Measurements from ENCODE around the gene SPARCL1.

Gene SPARCL1

GRCh38 chr4:87481377-87481776 is 47.8 kb downstream of the SPARCL1 start:
- no peaks in the 10 kb centered on the region for H3K27me3 ChIP-seq (ENCODE audit: low read length)
- no peak overlapping the region for H3K27ac ChIP-seq (ENCODE audit: low read depth, low read length)
- no peak overlapping the region for H2AFZ ChIP-seq (ENCODE audit: low read depth, low read length, severe bottlenecking)
- no peaks in the 10 kb centered on the region for H3K79me2 ChIP-seq (ENCODE audit: insufficient read depth, low read length)
- TF ChIP-seq EZH2phosphoT487 (conservative IDR thresholded peaks at IDR 0.05; ENCODE audit: low read length) (no peak), CTCF (IDR thresholded peaks at IDR 0.05; ENCODE audit: insufficient read depth, low read length, poor library complexity, severe bottlenecking) (no peak)
- no peaks in the 10 kb centered on the region for H4K20me1 ChIP-seq (ENCODE audit: low read depth, low read length)
- H3K36me3 ChIP-seq (ENCODE audit: low read length) = no peaks in the 10 kb centered on the region
- H3K4me2 ChIP-seq (ENCODE audit: low read depth, low read length, poor library complexity, severe bottlenecking) = no peak overlapping the region
- H3K4me3 ChIP-seq (ENCODE audit: insufficient read depth, low read length, poor library complexity, severe bottlenecking) = no peak overlapping the region
- no peaks in the 10 kb centered on the region for H3K9me2 ChIP-seq (replicated peaks; ENCODE audit: insufficient read depth, low read length)
- no peaks in the 10 kb centered on the region for H3K9me3 ChIP-seq (ENCODE audit: insufficient read depth, low read length)
- no peaks in the 10 kb centered on the region for H3F3A ChIP-seq (ENCODE audit: insufficient read depth)
- H3K9ac ChIP-seq (ENCODE audit: low read length) = no peak overlapping the region

- no peak overlapping the region for H3K27ac ChIP-seq (ENCODE audit: low read depth, low read length)
- no peaks in the 10 kb centered on the region for H3F3A ChIP-seq (ENCODE audit: insufficient read depth)
- H3K4me2 ChIP-seq (ENCODE audit: low read depth, low read length, poor library complexity, severe bottlenecking) = no peak overlapping the region
These were observed 50.4 kb downstream of the SPARCL1 start for GRCh38 chr4:87478732-87479250.

GRCh38 chr4:87476934-87477333 is 52.2 kb downstream of the SPARCL1 start:
- no peaks in the 10 kb centered on the region for H3K27me3 ChIP-seq (ENCODE audit: low read length)
- no peak overlapping the region for H2AFZ ChIP-seq (ENCODE audit: low read depth, low read length, severe bottlenecking)
- H3K27ac ChIP-seq (ENCODE audit: low read depth, low read length) = no peak overlapping the region
- no peak overlapping the region for H3K4me2 ChIP-seq (ENCODE audit: low read depth, low read length, poor library complexity, severe bottlenecking)
- H4K20me1 ChIP-seq (ENCODE audit: low read depth, low read length) = no peaks in the 10 kb centered on the region
- H3K9me2 ChIP-seq (replicated peaks; ENCODE audit: insufficient read depth, low read length) = no peaks in the 10 kb centered on the region
- TF ChIP-seq CTCF (IDR thresholded peaks at IDR 0.05; ENCODE audit: insufficient read depth, low read length, poor library complexity, severe bottlenecking) (no peak), EZH2phosphoT487 (conservative IDR thresholded peaks at IDR 0.05; ENCODE audit: low read length) (no peak)
- no peaks in the 10 kb centered on the region for H3K36me3 ChIP-seq (ENCODE audit: low read length)
- no peaks in the 10 kb centered on the region for H3K9me3 ChIP-seq (ENCODE audit: insufficient read depth, low read length)
- no peak overlapping the region for H3K4me3 ChIP-seq (ENCODE audit: insufficient read depth, low read length, poor library complexity, severe bottlenecking)
- no peaks in the 10 kb centered on the region for H3F3A ChIP-seq (ENCODE audit: insufficient read depth)
- H3K79me2 ChIP-seq (ENCODE audit: insufficient read depth, low read length) = no peaks in the 10 kb centered on the region
- no peak overlapping the region for H3K9ac ChIP-seq (ENCODE audit: low read length)

More at GRCh38 chr4:87478732-87479250, 50.4 kb downstream of the SPARCL1 start:
- no peak overlapping the region for H3K9ac ChIP-seq (ENCODE audit: low read length)
- H4K20me1 ChIP-seq (ENCODE audit: low read depth, low read length) = no peaks in the 10 kb centered on the region
- H3K4me3 ChIP-seq (ENCODE audit: insufficient read depth, low read length, poor library complexity, severe bottlenecking) = no peak overlapping the region
- no peaks in the 10 kb centered on the region for H3K79me2 ChIP-seq (ENCODE audit: insufficient read depth, low read length)
- H3K36me3 ChIP-seq (ENCODE audit: low read length) = no peaks in the 10 kb centered on the region
- H2AFZ ChIP-seq (ENCODE audit: low read depth, low read length, severe bottlenecking) = no peak overlapping the region
- H3K27me3 ChIP-seq (ENCODE audit: low read length) = no peaks in the 10 kb centered on the region
- TF ChIP-seq CTCF (IDR thresholded peaks at IDR 0.05; ENCODE audit: insufficient read depth, low read length, poor library complexity, severe bottlenecking) (no peak), EZH2phosphoT487 (conservative IDR thresholded peaks at IDR 0.05; ENCODE audit: low read length) (no peak)
- no peaks in the 10 kb centered on the region for H3K9me3 ChIP-seq (ENCODE audit: insufficient read depth, low read length)
- no peaks in the 10 kb centered on the region for H3K9me2 ChIP-seq (replicated peaks; ENCODE audit: insufficient read depth, low read length)

All from SU-DHL-6 (cell line).